ENCODE results near the gene NCR1. TPM values are rescaled to one million over a fixed set of nuclear protein-coding genes. Genes with fewer than 3 reads are reported as not detected.

NCR1 gene
- total RNA-seq, 1 experiment from 2014 or later: not detected

DNA sequence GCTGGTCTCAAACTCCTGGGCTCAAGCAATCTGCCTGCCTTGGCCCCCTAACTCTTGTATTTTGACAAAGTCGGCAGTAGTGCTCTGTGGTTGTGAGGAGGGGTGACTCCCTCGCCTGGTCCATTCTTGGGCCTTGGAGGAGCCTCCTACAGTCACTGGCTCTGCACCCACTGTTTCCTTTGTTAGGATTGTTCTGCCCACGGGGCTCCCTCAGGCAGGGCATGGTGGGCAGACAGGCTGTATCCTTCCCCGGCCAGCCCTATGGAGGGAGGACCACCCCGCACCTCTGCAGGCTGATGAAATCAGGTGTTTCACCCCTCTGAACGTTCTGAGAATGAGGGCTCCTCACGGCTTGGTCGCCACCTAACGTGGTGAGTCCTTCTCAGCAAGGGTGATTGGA, 22.7 kb upstream of the NCR1 start:
- ChIA-PET POLR2A (no interaction called here), CTCF (interaction anchor here (0.7 kb wide), 1 partner anchor 258 kb away, joined by 6 read pairs; no protein-coding TSS in a partner anchor)
- no peak for DNase-seq (ENCODE audit: low read depth, low spot score)
- Histone ChIP-seq H3K4me1 (ENCODE audit: control insufficient read depth, insufficient read depth, low read length) (no peaks in the 10 kb centered on the region), H3K27ac (ENCODE audit: low read length) (no peak overlapping the region), H3K4me3 (ENCODE audit: low read depth in 2 of 2, low read length in 2 of 2) (no peak overlapping the region), H3K27me3 (ENCODE audit: control insufficient read depth, insufficient read depth, low read length) (peaks cover 7% of the 10 kb centered on the region), H3K36me3 (ENCODE audit: control insufficient read depth, insufficient read depth, low read length) (no peaks in the 10 kb centered on the region), H3K9me3 (ENCODE audit: control insufficient read depth, insufficient read depth, low read depth, low read length) (no peaks in the 10 kb centered on the region)
- BruUV-seq (replicated peaks): no TSS peak
- TF ChIP-seq, protein P1, sequence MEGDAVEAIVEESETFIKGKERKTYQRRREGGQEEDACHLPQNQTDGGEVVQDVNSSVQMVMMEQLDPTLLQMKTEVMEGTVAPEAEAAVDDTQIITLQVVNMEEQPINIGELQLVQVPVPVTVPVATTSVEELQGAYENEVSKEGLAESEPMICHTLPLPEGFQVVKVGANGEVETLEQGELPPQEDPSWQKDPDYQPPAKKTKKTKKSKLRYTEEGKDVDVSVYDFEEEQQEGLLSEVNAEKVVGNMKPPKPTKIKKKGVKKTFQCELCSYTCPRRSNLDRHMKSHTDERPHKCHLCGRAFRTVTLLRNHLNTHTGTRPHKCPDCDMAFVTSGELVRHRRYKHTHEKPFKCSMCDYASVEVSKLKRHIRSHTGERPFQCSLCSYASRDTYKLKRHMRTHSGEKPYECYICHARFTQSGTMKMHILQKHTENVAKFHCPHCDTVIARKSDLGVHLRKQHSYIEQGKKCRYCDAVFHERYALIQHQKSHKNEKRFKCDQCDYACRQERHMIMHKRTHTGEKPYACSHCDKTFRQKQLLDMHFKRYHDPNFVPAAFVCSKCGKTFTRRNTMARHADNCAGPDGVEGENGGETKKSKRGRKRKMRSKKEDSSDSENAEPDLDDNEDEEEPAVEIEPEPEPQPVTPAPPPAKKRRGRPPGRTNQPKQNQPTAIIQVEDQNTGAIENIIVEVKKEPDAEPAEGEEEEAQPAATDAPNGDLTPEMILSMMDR (IDR thresholded peaks at IDR 0.05): no peak
- TF ChIP-seq SIN3A (IDR thresholded peaks at IDR 0.05; ENCODE audit: borderline replicate concordance, insufficient read depth, low read depth, low read length) (no peak), TCF7L2 (IDR thresholded peaks at IDR 0.05; ENCODE audit: low read depth, low read length) (no peak), POLR2AphosphoS5 (IDR thresholded peaks at IDR 0.05; ENCODE audit: low read depth, low read length) (no peak), REST (IDR thresholded peaks at IDR 0.05; ENCODE audit: insufficient read depth in 1 of 2, low read depth in 2 of 2, low read length in 1 of 2) (no peak)
- in situ Hi-C loops (cut with HindIII; ENCODE audit: low pct_unique_long_range_greater_than_20kb, low sequenced_read_pairs) (no loop called here), intact Hi-C loops (cut with micrococcal nuclease; ENCODE audit: unreplicated experiment) (no loop called here)
- ATAC-seq: no peak

DNA sequence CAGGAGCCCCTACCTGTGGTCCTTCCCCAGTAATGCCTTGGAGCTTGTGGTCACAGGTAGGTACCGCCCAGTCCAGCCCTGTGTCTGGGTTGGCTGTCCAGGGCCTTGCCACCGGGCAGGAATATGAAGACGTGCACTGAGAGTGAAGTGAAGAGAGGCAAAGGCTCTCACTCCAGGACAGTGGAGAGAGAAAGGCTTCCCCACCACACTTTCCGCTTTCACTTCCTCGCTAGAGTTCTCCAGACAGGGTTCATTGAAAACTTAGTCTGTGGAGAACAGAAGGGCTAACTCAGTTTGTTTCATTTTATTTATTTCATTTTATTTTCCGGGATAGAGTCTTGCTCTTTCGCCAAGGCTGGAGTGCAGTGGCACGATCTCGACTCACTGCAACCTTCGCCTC, 17.7 kb upstream of the NCR1 start:
- H3K27ac ChIP-seq (ENCODE audit: low read length): no peak overlapping the region
- no peaks in the 10 kb centered on the region for H3K9me3 ChIP-seq (ENCODE audit: control insufficient read depth, insufficient read depth, low read depth, low read length)
- DNase-seq (ENCODE audit: low read depth, low spot score) (no peak), ATAC-seq (no peak; the same call in 1 of the 2 replicates)
- BruUV-seq (replicated peaks): no TSS peak
- no peaks in the 10 kb centered on the region for H3K36me3 ChIP-seq (ENCODE audit: control insufficient read depth, insufficient read depth, low read length)
- no peaks in the 10 kb centered on the region for H3K27me3 ChIP-seq (ENCODE audit: control insufficient read depth, insufficient read depth, low read length)
- in situ Hi-C loops (cut with HindIII; ENCODE audit: low pct_unique_long_range_greater_than_20kb, low sequenced_read_pairs): no loop called here
- no peaks in the 10 kb centered on the region; the same call in 1 of the 2 replicates for H3K4me1 ChIP-seq (ENCODE audit: control insufficient read depth, insufficient read depth, low read length)
- TF ChIP-seq, protein P1 (IDR thresholded peaks at IDR 0.05): no peak
- no peak for TF ChIP-seq SIN3A (IDR thresholded peaks at IDR 0.05; ENCODE audit: borderline replicate concordance, insufficient read depth, low read depth, low read length)
- TF ChIP-seq REST (IDR thresholded peaks at IDR 0.05; ENCODE audit: insufficient read depth in 1 of 2, low read depth in 2 of 2, low read length in 1 of 2): no peak
- no peak for TF ChIP-seq POLR2AphosphoS5 (IDR thresholded peaks at IDR 0.05; ENCODE audit: low read depth, low read length)
- TF ChIP-seq TCF7L2 (IDR thresholded peaks at IDR 0.05; ENCODE audit: low read depth, low read length): no peak
- CTCF ChIA-PET: no interaction called here
- intact Hi-C loops (cut with micrococcal nuclease; ENCODE audit: unreplicated experiment): no loop called here
- H3K4me3 ChIP-seq (ENCODE audit: low read depth in 2 of 2, low read length in 2 of 2): no peak overlapping the region
- POLR2A ChIA-PET: no interaction called here

Data from Panc1 (cell line).